GM12878 (cell line): Measurements from ENCODE around the gene CASK. TPM values are rescaled to one million over a fixed set of nuclear protein-coding genes. Genes with fewer than 3 reads are reported as not detected.

Experiments used
- ATAC-seq: fragments of 200-7000 bp; cut with Tn5 transposase; 3 replicates; pipeline ENCODE4 v1.9.1; 2020; ENCODE audit warnings: mild to moderate bottlenecking, moderate library complexity
- BruUV-seq: library from RNA; stranded (reverse); fragments of 400-500 nt; replicated peaks from 2 replicates; lab custom pipeline; 2021; lab: Mats Ljungman, UMichigan
- CTCF ChIA-PET: fragments of 300-600 bp; sonication (Branson Sonifier 250); formaldehyde crosslinking; extraction: SDS; loops from one replicate; lab custom pipeline; 2021; ENCODE audit warnings: inconsistent platforms; lab: Yijun Ruan, JAX
- POLR2A ChIA-PET: fragments of 350-600 bp; formaldehyde crosslinking; extraction: SDS; loops from one replicate; lab custom pipeline; 2021; ENCODE audit warnings: inconsistent platforms; lab: Charles Lee
- RAD21 ChIA-PET: fragments of 300-600 bp; sonication (Branson Sonifier 250); formaldehyde crosslinking; loops from one replicate; lab custom pipeline; 2023; ENCODE audit warnings: antibody characterized with exemption; ENCODE audit not compliant: unreplicated experiment; lab: Charles Lee
- SMC1A ChIA-PET: fragments of 300-600 bp; sonication (Branson Sonifier 250); formaldehyde crosslinking; loops from one replicate; lab custom pipeline; 2023; ENCODE audit not compliant: unreplicated experiment, uncharacterized antibody; lab: Charles Lee
- DNase-seq: peaks from one replicate; pipeline ENCODE4 v3.0.0-alpha.2; 2011; ENCODE audit warnings: low read depth, low spot score
- FAIRE-seq: peaks from 3 replicates; lab custom pipeline; 2011; peaks lifted over from hg19 to GRCh38; lab: Jason Lieb, UNC
- H2AFZ ChIP-seq: 2 replicates; pipeline ENCODE4 v1.6.0; 2011; ENCODE audit warnings: low read depth, low read length, control low read depth; ENCODE audit not compliant: control insufficient read depth
- H3K27ac ChIP-seq: 2 replicates; pipeline ENCODE4 v1.5.1; 2011; ENCODE audit warnings: control low read depth; ENCODE audit not compliant: control insufficient read depth, insufficient read depth
- H3K27me3 ChIP-seq, 2 experiments: replicated peaks in 1 of 2; 2 replicates each; pipeline versions ENCODE4 v1.6.0 to v1.6.1; 2011; ENCODE audit warnings: low read length in 1 of 2; ENCODE audit not compliant: control insufficient read depth in 2 of 2, insufficient read depth in 2 of 2
- H3K36me3 ChIP-seq, 2 experiments: 2 replicates each; pipeline ENCODE4 v1.5.1; 2011; ENCODE audit warnings: low read length in 1 of 2; ENCODE audit not compliant: control insufficient read depth in 2 of 2, insufficient read depth in 2 of 2
- H3K4me1 ChIP-seq: 2 replicates; pipeline ENCODE4 v1.6.1; 2011; ENCODE audit warnings: mild to moderate bottlenecking, low read length, moderate library complexity, mixed read lengths; ENCODE audit not compliant: control insufficient read depth, insufficient read depth
- H3K4me2 ChIP-seq: 2 replicates; pipeline ENCODE4 v1.6.0; 2011; ENCODE audit warnings: control low read depth; ENCODE audit not compliant: control insufficient read depth, insufficient read depth
- H3K4me3 ChIP-seq: fragments of 200-600 bp; sonication (generic); 2 replicates; pipeline ENCODE4 v1.5.1; 2016
- H3K79me2 ChIP-seq: 2 replicates; pipeline ENCODE4 v1.6.0; 2011; ENCODE audit warnings: low read length; ENCODE audit not compliant: control insufficient read depth, insufficient read depth
- H3K9ac ChIP-seq: 2 replicates; pipeline ENCODE4 v1.8.0; 2011; ENCODE audit warnings: low read length, control low read depth, mixed read lengths; ENCODE audit not compliant: control insufficient read depth, insufficient read depth
- H3K9me3 ChIP-seq: replicated peaks from 3 replicates; pipeline ENCODE4 v1.5.1; 2011; ENCODE audit warnings: mild to moderate bottlenecking, low read length; ENCODE audit not compliant: control insufficient read depth, insufficient read depth
- H4K20me1 ChIP-seq: 2 replicates; pipeline ENCODE4 v1.6.0; 2011; ENCODE audit not compliant: control insufficient read depth, insufficient read depth
- DPF2 ChIP-seq: fragments of 450-650 bp; IDR thresholded peaks from 2 replicates; pipeline ENCODE4 v1.6.1; 2017; ENCODE audit warnings: mild to moderate bottlenecking
- HDGF ChIP-seq: fragments of 450-650 bp; IDR thresholded peaks from 2 replicates; pipeline ENCODE4 v1.6.1; 2016; ENCODE audit warnings: antibody characterized with exemption
- IRF4 ChIP-seq: IDR thresholded peaks from 2 replicates; pipeline ENCODE4 v1.6.1; 2011; ENCODE audit warnings: low read depth, low read length
- NFYB ChIP-seq: IDR thresholded peaks from 2 replicates; pipeline ENCODE4 v1.6.1; 2011; ENCODE audit warnings: low read depth, mild to moderate bottlenecking, low read length, improper control_type of control experiment, moderate library complexity; ENCODE audit not compliant: insufficient read depth
- RUNX3 ChIP-seq: IDR thresholded peaks from 2 replicates; pipeline ENCODE4 v1.6.1; 2012; ENCODE audit warnings: low read length, inconsistent platforms
- SMC3 ChIP-seq: IDR thresholded peaks from 2 replicates; pipeline ENCODE4 v1.6.1; 2011; ENCODE audit warnings: low read length, improper control_type of control experiment, borderline replicate concordance
- SPI1 ChIP-seq: IDR thresholded peaks from 2 replicates; pipeline ENCODE4 v1.6.1; 2011; ENCODE audit warnings: low read depth, mild to moderate bottlenecking, low read length, moderate library complexity, borderline replicate concordance; ENCODE audit not compliant: insufficient read depth
- SRF ChIP-seq, 2 experiments: IDR thresholded peaks; 2 replicates each; pipeline ENCODE4 v1.6.1; 2011; ENCODE audit warnings: low read depth in 2 of 2, low read length in 2 of 2, mild to moderate bottlenecking in 1 of 2, moderate library complexity in 1 of 2
- SUZ12 ChIP-seq: fragments of 200-600 bp; sonication (generic); IDR thresholded peaks from one replicate; pipeline ENCODE4 v1.6.1; 2018; ENCODE audit warnings: antibody characterized with exemption, mild to moderate bottlenecking; ENCODE audit not compliant: unreplicated experiment
- YBX1 ChIP-seq: fragments of 450-650 bp; IDR thresholded peaks from 2 replicates; pipeline ENCODE4 v1.6.1; 2016; ENCODE audit warnings: antibody characterized with exemption
- in situ Hi-C: fragments of 300-500 bp; cut with MboI; formaldehyde crosslinking; loops from 9 replicates; pipeline ENCODE4 v1.14.3; 2018; ENCODE audit warnings: mixed read lengths
- intact Hi-C: fragments of 100-400 bp; cut with micrococcal nuclease; formaldehyde crosslinking; loops from one replicate; pipeline ENCODE4 v1.14.2; 2022; ENCODE audit not compliant: unreplicated experiment
- polyA plus RNA-seq, 11 experiments: library from polyadenylated mRNA; depleted of rRNA in 4 of 11; unstranded in 6 of 11; stranded (reverse) in 5 of 11; fragments of >200 nt; fragmentation: Nextera tagmentation in 4 of 11; fragmentation: Illumina TruSeq in 1 of 11; extraction: Ambion mirVana in 4 of 11; extraction: Trizol in 1 of 11; gene quantifications; 1 replicate in 1 of 11; 2 replicates in 10 of 11; pipeline versions ENCODE4 v1.2.1 to v1.2.3, GENCODE V29; 2011 to 2016; ENCODE audit warnings: inconsistent platforms in 2 of 11, missing spikeins in 2 of 11, low read depth in 1 of 11
- total RNA-seq, 4 experiments: library from RNA; depleted of rRNA in 3 of 4; stranded (reverse); fragments of >200 nt in 3 of 4; fragmentation: Illumina TruSeq in 1 of 4; extraction: Trizol in 1 of 4; gene quantifications; 2 replicates each; pipeline versions ENCODE4 v1.2.1 to v1.2.3, GENCODE V29; 2013 to 2021
- TF ChIP-seq, protein P1 (sequence below): IDR thresholded peaks from 2 replicates; pipeline ENCODE4 v1.6.1; 2012; ENCODE audit warnings: improper control_type of control experiment, low read depth, low read length; ENCODE audit not compliant: insufficient replicate concordance
- TF ChIP-seq, protein P2 (sequence below): fragments of 150-350 bp; IDR thresholded peaks from 2 replicates; pipeline ENCODE4 v1.6.1; 2016; ENCODE audit warnings: low read depth, low read length
- TF ChIP-seq, protein P3 (sequence below): fragments of 450-650 bp; IDR thresholded peaks from 2 replicates; pipeline ENCODE4 v1.6.1; 2017; ENCODE audit warnings: antibody characterized with exemption, mild to moderate bottlenecking, moderate library complexity

Gene CASK
- total and polyA plus RNA-seq, 10 of the 15 experiments (the other 5 are each of a cell fraction or from before 2014, with no cell fraction given) = 0.60 to 45.9 (median 4.8) TPM

DNA sequence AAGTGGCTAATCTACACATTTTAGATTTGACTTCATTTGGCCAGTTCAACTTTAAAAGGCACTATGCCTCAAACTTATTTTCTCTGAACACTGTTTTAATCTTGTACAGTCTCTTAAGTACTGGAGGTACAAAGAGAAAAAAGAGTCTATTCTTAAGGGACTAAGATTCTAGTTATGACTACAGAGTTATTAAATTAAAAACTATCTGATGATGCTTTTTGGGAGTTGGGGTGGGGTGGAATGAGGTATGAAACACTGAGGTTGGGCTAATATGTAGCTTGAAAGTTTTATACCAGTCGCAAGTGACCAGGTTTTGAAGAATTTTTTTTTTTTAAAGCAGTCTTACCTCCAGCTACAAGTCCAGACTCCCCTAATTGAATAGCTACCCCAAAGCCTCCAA, 252.3 kb downstream of the CASK start (continued):
- TF ChIP-seq DPF2 = no peak
- no peak for TF ChIP-seq SPI1

DNA sequence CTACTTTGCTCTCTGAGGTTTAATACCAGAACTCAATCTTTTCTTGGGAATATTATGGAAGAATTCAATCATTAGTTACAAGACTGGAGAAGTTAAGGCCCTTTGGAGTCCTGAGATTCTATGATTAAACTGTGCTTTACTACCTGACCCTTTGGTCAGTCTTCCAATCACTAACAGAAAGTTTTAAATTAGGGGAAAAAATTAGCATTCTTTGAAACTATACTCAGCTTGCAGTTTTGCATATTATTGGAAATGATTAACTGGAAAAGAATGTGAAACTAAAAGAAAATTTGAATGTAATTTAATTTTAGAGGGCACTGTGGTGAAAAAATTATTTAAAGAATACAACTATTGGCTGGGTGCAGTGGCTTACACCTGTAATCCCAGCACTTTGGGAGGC, 253.2 kb downstream of the CASK start:
- POLR2A ChIA-PET = no interaction called here
- no peaks in the 10 kb centered on the region for H3K79me2 ChIP-seq
- BruUV-seq = no TSS peak
- RAD21 ChIA-PET = no interaction called here
- H3K36me3 ChIP-seq = no peaks in the 10 kb centered on the region
- H3K4me3 ChIP-seq = no peak overlapping the region
- no peak overlapping the region for H3K27ac ChIP-seq
- in situ Hi-C loops (no loop called here), intact Hi-C loops (loop anchor here (5.0 kb wide), 1 partner anchor 52 kb away; the partner anchor contains the start of gene GPR82)
- H4K20me1 ChIP-seq = 0 out of 2 replicates have a peak, but pooled peaks cover 3% of the 10 kb centered on the region
- no peak for DNase-seq
- no peak for FAIRE-seq
- no peaks in the 10 kb centered on the region for H3K9me3 ChIP-seq
- H3K9ac ChIP-seq = no peak overlapping the region
- no peak; the same call in 1 of the 3 replicates for ATAC-seq
- H3K27me3 ChIP-seq = no peaks in the 10 kb centered on the region
- SMC1A ChIA-PET = no interaction called here
- no peak overlapping the region for H2AFZ ChIP-seq
- no peak overlapping the region for H3K4me2 ChIP-seq
- CTCF ChIA-PET = no interaction called here
- H3K4me1 ChIP-seq = no peaks in the 10 kb centered on the region
- TF ChIP-seq SMC3 = no peak
- no peak for TF ChIP-seq RUNX3
- TF ChIP-seq, protein P1, sequence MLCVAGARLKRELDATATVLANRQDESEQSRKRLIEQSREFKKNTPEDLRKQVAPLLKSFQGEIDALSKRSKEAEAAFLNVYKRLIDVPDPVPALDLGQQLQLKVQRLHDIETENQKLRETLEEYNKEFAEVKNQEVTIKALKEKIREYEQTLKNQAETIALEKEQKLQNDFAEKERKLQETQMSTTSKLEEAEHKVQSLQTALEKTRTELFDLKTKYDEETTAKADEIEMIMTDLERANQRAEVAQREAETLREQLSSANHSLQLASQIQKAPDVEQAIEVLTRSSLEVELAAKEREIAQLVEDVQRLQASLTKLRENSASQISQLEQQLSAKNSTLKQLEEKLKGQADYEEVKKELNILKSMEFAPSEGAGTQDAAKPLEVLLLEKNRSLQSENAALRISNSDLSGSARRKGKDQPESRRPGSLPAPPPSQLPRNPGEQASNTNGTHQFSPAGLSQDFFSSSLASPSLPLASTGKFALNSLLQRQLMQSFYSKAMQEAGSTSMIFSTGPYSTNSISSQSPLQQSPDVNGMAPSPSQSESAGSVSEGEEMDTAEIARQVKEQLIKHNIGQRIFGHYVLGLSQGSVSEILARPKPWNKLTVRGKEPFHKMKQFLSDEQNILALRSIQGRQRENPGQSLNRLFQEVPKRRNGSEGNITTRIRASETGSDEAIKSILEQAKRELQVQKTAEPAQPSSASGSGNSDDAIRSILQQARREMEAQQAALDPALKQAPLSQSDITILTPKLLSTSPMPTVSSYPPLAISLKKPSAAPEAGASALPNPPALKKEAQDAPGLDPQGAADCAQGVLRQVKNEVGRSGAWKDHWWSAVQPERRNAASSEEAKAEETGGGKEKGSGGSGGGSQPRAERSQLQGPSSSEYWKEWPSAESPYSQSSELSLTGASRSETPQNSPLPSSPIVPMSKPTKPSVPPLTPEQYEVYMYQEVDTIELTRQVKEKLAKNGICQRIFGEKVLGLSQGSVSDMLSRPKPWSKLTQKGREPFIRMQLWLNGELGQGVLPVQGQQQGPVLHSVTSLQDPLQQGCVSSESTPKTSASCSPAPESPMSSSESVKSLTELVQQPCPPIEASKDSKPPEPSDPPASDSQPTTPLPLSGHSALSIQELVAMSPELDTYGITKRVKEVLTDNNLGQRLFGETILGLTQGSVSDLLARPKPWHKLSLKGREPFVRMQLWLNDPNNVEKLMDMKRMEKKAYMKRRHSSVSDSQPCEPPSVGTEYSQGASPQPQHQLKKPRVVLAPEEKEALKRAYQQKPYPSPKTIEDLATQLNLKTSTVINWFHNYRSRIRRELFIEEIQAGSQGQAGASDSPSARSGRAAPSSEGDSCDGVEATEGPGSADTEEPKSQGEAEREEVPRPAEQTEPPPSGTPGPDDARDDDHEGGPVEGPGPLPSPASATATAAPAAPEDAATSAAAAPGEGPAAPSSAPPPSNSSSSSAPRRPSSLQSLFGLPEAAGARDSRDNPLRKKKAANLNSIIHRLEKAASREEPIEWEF = no peak
- TF ChIP-seq IRF4 = no peak
- TF ChIP-seq, protein P2, sequence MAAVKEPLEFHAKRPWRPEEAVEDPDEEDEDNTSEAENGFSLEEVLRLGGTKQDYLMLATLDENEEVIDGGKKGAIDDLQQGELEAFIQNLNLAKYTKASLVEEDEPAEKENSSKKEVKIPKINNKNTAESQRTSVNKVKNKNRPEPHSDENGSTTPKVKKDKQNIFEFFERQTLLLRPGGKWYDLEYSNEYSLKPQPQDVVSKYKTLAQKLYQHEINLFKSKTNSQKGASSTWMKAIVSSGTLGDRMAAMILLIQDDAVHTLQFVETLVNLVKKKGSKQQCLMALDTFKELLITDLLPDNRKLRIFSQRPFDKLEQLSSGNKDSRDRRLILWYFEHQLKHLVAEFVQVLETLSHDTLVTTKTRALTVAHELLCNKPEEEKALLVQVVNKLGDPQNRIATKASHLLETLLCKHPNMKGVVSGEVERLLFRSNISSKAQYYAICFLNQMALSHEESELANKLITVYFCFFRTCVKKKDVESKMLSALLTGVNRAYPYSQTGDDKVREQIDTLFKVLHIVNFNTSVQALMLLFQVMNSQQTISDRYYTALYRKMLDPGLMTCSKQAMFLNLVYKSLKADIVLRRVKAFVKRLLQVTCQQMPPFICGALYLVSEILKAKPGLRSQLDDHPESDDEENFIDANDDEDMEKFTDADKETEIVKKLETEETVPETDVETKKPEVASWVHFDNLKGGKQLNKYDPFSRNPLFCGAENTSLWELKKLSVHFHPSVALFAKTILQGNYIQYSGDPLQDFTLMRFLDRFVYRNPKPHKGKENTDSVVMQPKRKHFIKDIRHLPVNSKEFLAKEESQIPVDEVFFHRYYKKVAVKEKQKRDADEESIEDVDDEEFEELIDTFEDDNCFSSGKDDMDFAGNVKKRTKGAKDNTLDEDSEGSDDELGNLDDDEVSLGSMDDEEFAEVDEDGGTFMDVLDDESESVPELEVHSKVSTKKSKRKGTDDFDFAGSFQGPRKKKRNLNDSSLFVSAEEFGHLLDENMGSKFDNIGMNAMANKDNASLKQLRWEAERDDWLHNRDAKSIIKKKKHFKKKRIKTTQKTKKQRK = no peak
- no peak for TF ChIP-seq YBX1
- no peak for TF ChIP-seq SUZ12
- TF ChIP-seq NFYB = no peak
- TF ChIP-seq, protein P3, sequence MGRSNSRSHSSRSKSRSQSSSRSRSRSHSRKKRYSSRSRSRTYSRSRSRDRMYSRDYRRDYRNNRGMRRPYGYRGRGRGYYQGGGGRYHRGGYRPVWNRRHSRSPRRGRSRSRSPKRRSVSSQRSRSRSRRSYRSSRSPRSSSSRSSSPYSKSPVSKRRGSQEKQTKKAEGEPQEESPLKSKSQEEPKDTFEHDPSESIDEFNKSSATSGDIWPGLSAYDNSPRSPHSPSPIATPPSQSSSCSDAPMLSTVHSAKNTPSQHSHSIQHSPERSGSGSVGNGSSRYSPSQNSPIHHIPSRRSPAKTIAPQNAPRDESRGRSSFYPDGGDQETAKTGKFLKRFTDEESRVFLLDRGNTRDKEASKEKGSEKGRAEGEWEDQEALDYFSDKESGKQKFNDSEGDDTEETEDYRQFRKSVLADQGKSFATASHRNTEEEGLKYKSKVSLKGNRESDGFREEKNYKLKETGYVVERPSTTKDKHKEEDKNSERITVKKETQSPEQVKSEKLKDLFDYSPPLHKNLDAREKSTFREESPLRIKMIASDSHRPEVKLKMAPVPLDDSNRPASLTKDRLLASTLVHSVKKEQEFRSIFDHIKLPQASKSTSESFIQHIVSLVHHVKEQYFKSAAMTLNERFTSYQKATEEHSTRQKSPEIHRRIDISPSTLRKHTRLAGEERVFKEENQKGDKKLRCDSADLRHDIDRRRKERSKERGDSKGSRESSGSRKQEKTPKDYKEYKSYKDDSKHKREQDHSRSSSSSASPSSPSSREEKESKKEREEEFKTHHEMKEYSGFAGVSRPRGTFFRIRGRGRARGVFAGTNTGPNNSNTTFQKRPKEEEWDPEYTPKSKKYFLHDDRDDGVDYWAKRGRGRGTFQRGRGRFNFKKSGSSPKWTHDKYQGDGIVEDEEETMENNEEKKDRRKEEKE = no peak
- no peak for TF ChIP-seq SRF (IDR thresholded peaks at IDR 0.05; ENCODE audit: low read depth in 2 of 2, low read length in 2 of 2)
- no peak for TF ChIP-seq HDGF
